Measurements from ENCODE around the gene KAZN. TPM values are rescaled to one million over a fixed set of nuclear protein-coding genes. Genes with fewer than 3 reads are reported as not detected.

The KAZN gene
- total and polyA plus RNA-seq, 8 donors, result 11.1 to 37.5 (median 30.2) TPM

- H3K27ac ChIP-seq, result no peak overlapping the region
- ATAC-seq (no peak), DNase-seq (no peak)
- TF ChIP-seq CTCF (IDR thresholded peaks at IDR 0.05), result no peak
- no peaks in the 10 kb centered on the region for H3K4me1 ChIP-seq
- H3K36me3 ChIP-seq, result no peaks in the 10 kb centered on the region
- H3K4me3 ChIP-seq, result no peak overlapping the region
- no peaks in the 10 kb centered on the region for H3K27me3 ChIP-seq
- intact Hi-C loops (cut with DNase I), result no loop called here
- no peaks in the 10 kb centered on the region for H3K9me3 ChIP-seq
Observed at GRCh38 chr1:14668538-14668937, 70.1 kb downstream of the KAZN start.

- Histone ChIP-seq H3K4me3 (no peak overlapping the region), H3K9me3 (no peaks in the 10 kb centered on the region), H3K4me1 (no peaks in the 10 kb centered on the region), H3K27ac (no peak overlapping the region), H3K27me3 (no peaks in the 10 kb centered on the region), H3K36me3 (no peaks in the 10 kb centered on the region)
- no peak for TF ChIP-seq CTCF (IDR thresholded peaks at IDR 0.05)
- intact Hi-C loops (cut with DNase I), result no loop called here
- no peak for ATAC-seq
- no peak for DNase-seq
Observed at GRCh38 chr1:14672005-14672404, 73.5 kb downstream of the KAZN start.

- DNase-seq (peak in 1 of 4 donors; percentile 54), ATAC-seq (no peak)
- no peak overlapping the region for H3K27ac ChIP-seq
- H3K4me1 ChIP-seq, result no peaks in the 10 kb centered on the region
- TF ChIP-seq CTCF (IDR thresholded peaks at IDR 0.05), result no peak
- H3K4me3 ChIP-seq, result no peak overlapping the region
- intact Hi-C loops (cut with DNase I), result no loop called here
- H3K36me3 ChIP-seq, result no peaks in the 10 kb centered on the region
- no peaks in the 10 kb centered on the region for H3K27me3 ChIP-seq
- no peaks in the 10 kb centered on the region for H3K9me3 ChIP-seq
Observed at GRCh38 chr1:14674030-14674429, 75.5 kb downstream of the KAZN start.

GRCh38 chr1:14676400-14676799 is 77.9 kb downstream of the KAZN start:
- Histone ChIP-seq H3K4me1 (no peaks in the 10 kb centered on the region), H3K27ac (no peak overlapping the region), H3K27me3 (no peaks in the 10 kb centered on the region), H3K36me3 (no peaks in the 10 kb centered on the region), H3K9me3 (no peaks in the 10 kb centered on the region), H3K4me3 (no peak overlapping the region)
- no peak for TF ChIP-seq CTCF (IDR thresholded peaks at IDR 0.05)
- no peak for DNase-seq
- intact Hi-C loops (cut with DNase I), result no loop called here
- ATAC-seq, result no peak

DNA sequence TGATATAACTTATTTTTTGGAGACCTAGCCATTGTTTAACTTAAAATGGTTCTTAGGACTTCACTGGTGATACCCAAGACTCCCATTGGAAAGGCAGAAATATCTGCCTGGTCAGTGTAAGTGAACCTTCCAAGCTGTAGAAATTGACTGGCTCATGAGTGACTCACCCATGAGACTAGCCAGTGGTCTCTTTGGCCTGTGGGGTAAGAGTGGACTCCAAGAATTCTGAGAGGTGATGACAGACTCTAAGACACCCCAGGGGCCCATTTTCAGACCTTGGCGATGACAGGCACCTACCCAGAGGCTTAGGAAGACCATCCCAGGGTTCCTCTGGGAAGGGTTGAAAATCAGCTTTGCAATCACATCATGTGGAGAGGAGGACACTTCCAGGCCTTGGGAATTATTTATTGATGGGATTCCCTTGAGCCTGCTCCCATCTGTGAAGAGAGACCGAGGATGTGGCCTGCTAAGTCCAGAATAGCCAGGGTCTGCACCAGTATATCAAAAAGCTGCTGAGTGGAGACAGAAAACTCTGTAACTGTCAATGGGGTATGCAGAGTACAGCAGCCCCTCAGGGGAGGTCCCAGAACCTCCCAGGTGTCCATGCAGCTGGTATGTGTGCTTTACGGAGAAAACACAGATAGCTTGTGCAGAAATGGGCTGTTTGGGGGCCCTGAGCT is 78.9 kb downstream of the KAZN start:
- Histone ChIP-seq H3K9me3 (no peaks in the 10 kb centered on the region), H3K36me3 (no peaks in the 10 kb centered on the region), H3K27me3 (no peaks in the 10 kb centered on the region), H3K27ac (no peak overlapping the region), H3K4me3 (no peak overlapping the region), H3K4me1 (no peaks in the 10 kb centered on the region)
- intact Hi-C loops (cut with DNase I), result no loop called here
- DNase-seq (no peak), ATAC-seq (peak; percentile 30)
- no peak for TF ChIP-seq CTCF (IDR thresholded peaks at IDR 0.05)

Data from left lung (tissue), 10 donors.